GM21526 (cell line): ENCODE data around the gene CNKSR2.

ENCODE experiments used
- ATAC-seq: cut with Tn5 transposase; IDR thresholded peaks from one replicate; pipeline ENCODE4 v1.9.1; 2021; ENCODE audit warnings: moderate library complexity; ENCODE audit not compliant: unreplicated experiment, low FRiP score

Gene CNKSR2

DNA sequence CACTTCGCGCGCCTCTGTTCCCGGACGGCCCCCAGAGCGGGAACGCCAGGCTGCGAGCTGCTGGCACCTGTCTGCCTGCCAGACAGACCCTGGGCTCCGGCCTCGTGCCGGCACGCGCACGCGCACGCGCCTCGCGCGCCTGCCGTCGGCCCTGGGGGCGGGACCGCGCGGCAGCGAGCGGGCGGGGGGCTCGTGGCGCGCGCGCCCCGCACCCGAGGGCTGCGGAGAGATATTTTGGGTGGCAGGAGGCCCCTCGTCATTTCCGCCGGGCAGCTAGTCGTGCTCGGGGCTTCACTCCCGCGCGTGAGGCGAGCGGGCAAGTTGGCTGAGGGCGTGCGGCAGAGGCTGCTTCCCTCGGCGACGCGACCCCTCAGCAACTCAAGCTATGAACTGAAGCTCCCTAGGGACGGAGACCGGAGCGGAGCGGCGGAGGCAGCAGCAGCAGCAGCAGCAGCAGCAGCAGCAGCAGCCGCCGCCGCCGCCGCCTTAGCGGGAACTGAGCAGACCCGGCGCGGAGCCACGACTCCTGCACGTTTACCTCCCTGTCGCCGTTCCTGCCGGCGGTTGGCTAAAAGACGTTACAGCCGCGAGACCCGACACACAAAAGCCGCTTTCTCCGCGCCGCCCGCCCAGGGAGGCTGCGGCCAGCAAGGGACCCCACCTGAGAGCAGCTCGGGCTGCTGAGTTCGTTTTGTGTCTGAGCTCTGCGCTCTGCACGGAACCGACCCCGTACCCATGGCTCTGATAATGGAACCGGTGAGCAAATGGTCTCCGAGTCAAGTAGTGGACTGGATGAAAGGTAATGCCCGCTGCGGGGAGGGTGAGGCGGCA lies at the start of gene CNKSR2:
Gene CNKSR2, plus strand, starts transcription at position 256 of the 831 bp plus-strand sequence. Its CDS starts 480 bp downstream, at position 736.
- peak; percentile 75 for ATAC-seq

- ATAC-seq, result no peak
Measured at GRCh38 chrX:21354725-21355124, 19.5 kb upstream of the CNKSR2 start.

GRCh38 chrX:21355831-21356230 lies 18.4 kb upstream of the CNKSR2 start:
- ATAC-seq, result no peak

DNA sequence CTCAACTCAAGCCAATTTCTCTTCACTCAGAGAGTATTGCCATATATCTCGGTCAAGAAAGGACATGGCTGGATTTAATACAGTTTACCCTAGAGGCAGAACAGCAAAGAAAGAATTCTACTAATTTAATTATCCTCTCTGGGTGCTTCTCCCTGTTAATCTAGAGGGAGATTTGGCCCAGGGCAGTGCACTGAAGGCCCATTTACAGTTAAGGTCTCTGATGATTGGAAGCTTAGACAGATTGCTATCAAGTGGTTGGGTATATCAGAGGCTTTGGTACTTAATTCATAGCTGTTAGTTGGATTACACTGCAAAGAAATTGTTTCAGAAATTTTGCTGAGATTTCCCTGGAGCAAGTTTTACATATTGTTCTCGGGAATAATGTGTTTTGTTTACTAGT lies 4.6 kb upstream of the CNKSR2 start:
- no peak for ATAC-seq

GRCh38 chrX:21373001-21373400 lies 1.2 kb upstream of the CNKSR2 start:
- no peak for ATAC-seq

DNA sequence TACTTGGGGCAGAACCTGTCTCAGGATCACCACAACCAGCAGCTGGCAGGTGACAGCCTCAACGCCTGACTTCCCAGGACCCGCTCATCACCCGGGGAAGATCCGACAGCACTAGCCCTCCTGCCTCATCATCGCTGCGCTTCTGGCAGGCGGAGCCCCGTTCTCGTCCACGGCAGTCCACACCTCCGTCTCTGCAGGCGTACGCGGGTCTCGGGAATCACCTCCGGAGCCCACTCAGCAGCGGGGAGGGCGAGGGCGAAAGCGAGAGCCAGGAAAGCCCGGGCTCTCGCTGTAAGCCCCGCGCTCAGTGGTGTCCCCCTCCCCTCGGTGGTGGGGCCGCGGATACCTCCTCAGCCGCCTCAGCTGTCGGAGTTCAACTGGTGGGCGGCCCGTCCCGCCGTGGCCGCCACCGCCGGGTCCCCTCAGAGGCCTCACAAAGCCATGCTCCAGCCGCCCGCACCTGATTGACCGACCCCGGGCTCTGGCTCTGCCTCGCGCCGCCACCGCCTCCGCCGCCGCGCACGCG lies 518 bp upstream of the CNKSR2 start:
- ATAC-seq, result peak; percentile 37

GRCh38 chrX:21374994-21375707 lies 933 bp downstream of the CNKSR2 start:
- ATAC-seq, result peak; percentile 26

- no peak for ATAC-seq
Measured at GRCh38 chrX:21375708-21376009, 1.4 kb downstream of the CNKSR2 start.

DNA sequence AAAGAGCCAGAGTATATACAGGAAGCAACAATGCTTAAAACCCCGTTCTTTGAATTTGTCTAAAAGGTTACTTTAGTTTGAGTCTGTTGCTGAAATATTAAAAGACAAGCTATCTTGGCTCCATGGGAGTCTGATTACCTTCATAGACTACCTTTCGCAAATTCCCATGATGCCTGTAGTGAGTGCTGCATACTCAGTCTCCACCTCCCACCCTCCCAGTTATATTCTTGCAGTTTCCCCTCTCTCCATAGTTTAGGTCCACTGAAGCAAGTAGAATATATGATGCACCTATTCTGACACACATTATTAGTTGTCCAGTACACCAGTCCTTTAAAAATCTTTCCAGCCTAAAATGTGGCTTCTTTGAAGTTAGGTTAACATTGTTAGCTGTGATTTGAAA lies 2.4 kb downstream of the CNKSR2 start:
- no peak for ATAC-seq

DNA sequence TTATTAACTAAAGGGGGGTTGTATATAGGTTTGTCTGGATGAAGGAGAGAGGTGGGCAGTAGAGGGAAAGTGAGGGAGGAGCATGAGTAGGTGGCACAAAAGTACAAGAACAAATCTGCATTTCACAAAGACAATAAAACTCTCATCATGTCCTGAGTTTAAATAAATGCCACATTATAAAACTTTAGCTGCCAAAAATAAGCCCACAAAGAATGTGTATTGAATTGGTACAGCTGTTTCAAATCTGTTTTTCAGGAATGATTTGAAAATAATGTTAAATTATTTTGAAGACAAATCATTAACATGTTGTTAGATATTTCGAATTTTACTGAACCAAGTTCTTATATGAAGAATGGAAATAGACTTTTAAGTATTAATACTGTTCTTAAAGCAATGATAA lies 5.8 kb downstream of the CNKSR2 start:
- ATAC-seq, result no peak

DNA sequence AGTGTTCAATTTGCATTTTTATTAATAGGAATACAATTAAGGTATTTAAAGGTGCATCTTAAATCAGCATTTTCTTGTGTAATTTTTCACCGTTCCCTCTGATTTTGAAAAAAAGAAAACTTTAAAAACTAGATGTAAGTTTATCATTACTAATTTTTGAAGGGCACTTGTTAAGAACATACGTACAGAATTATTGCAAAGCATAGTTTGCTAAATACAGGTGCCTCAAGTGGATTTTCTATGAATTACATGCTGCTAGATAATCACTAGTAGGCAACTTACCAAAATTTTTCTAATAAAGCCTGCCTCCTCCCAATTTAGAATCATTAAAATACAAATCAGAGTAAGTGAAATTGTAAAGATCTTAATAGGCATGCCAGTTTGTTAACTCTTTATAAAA lies 8.5 kb downstream of the CNKSR2 start:
- ATAC-seq, result no peak

GRCh38 chrX:21383546-21383945 lies 9.3 kb downstream of the CNKSR2 start:
- ATAC-seq, result no peak

- ATAC-seq, result no peak
Measured at GRCh38 chrX:21384178-21384577, 10.0 kb downstream of the CNKSR2 start.

DNA sequence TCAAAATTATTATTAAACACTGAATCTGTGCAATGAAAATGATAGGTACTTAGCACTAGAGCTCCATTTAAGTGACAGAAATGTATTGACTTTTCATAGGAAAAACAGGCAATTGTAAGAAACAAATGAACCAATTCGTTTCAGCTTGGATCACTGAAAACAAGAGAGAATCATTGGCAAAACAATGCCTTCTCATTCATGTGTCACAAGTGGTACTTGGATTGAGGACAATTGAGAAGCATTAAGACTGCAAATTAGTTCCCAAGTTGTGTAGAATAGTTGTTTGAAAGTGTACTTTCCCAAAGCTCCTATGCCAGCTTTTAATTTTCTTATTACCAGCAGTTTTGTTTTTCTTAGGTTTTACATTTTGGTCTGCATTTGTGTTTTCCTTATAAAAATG lies 20.6 kb downstream of the CNKSR2 start:
- no peak for ATAC-seq

- no peak for ATAC-seq
Measured at GRCh38 chrX:21398426-21398825, 24.2 kb downstream of the CNKSR2 start.

DNA sequence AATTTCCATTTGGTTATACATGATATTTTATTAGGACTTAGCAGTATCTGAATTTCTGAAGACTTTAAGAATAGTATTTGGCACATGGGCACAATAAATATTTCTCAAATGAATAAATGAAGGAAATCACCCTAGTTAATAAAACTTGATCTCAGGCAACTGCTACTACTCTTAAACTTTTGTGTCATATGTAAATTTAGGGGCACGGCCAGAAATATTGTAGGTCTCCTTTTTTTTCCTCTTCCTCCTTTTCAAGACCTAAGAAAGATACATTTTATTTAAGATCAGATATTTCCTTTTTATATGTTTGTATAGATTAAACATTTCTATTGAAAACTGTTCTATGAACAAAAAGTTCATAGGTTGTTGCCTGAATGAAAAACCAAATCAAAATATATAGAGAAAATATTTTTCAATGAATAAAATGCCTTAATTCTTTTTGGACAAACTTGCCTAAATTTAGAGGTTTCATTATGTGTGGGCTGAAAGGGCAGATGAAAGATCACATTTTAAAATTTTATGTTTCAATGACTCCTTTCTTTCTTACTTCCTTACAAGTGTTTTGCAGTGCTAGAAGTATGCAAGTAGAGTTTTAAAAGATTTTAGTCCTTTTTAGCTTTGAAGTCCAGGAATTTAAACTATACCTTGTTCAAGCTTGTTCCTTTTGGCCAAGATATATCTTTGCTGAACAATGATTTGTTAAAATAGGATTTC lies 26.3 kb downstream of the CNKSR2 start:
- no peak for ATAC-seq

- no peak for ATAC-seq
Measured at GRCh38 chrX:21408307-21408706, 34.1 kb downstream of the CNKSR2 start.

DNA sequence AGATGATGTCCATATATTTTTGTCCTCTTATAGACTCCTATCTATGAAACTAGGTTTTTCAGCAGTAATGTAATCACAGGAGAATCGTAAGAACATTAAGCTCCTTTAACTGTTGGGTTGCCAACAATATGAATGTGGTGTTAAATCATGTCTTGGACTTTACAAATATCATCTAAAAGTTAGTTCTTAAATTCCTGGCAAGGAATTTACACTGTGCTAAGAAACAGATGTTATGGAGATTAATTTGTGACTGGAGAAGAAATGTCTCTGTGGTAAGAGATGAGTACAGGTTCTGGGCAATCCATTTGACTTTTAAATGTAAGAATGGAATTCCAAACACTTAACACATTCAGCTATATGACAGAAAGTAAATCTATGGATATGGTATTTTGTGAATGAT lies 34.6 kb downstream of the CNKSR2 start:
- no peak for ATAC-seq

DNA sequence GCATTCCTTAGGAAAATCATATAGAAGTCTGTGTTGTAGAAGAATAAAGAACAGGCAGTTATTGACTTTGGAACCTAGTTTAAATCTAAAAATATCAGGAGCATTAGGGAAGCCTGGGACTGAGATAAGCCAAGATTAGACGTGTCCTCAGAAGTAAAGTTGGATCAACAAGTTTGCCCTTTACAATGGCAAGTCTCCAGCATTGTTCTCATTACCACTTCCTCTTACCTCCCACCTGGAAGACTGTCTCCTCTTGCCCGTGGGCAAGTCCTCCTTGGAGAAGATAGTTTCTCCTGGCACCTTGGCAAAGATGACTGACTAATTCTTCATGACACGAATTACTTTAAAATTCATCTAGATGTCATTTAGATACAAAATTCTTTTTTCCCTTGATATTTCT lies 37.8 kb downstream of the CNKSR2 start:
- ATAC-seq, result no peak

- ATAC-seq, result no peak
Measured at GRCh38 chrX:21412883-21413282, 38.7 kb downstream of the CNKSR2 start.

- ATAC-seq, result no peak
Measured at GRCh38 chrX:21427086-21427485, 52.9 kb downstream of the CNKSR2 start.
